DMS114 treated with DMSO at 0.1 percent for 48 hours (cell line): ENCODE measurements around the gene GGT1.
"Not testable (repeated sequence)": the region's sequence is repeated elsewhere in the genome, so short reads cannot be mapped to it uniquely, and the experiment has no call there.

Experiments used
- DNase-seq: peaks from one replicate; lab custom pipeline; 2025; ENCODE audit not compliant: unreplicated experiment; lab: John Stamatoyannopoulos, UW

Gene GGT1

GRCh38 chr22:24595863-24596262 is 7.1 kb upstream of the GGT1 start:
- DNase-seq: no peak

DNA sequence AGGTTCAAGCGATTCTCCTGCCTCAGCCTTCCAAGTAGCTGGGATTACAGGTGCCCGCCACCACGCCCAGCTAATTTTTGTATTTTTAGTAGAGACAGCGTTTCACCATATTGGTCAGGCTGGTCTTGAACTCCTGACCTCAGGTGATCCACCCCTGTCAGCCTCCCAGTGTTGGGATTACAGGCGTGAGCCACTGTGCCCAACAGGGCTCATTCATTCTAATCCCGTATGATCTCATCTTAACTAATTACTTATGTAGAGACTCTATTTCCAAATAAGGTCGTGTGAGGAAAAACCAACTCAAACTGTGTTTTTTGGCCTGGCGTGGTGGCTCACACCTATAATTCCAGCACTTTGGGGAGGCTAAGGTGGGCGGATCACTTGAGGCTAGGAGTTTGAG is 5.9 kb upstream of the GGT1 start:
- not testable (repeated sequence) for DNase-seq

DNA sequence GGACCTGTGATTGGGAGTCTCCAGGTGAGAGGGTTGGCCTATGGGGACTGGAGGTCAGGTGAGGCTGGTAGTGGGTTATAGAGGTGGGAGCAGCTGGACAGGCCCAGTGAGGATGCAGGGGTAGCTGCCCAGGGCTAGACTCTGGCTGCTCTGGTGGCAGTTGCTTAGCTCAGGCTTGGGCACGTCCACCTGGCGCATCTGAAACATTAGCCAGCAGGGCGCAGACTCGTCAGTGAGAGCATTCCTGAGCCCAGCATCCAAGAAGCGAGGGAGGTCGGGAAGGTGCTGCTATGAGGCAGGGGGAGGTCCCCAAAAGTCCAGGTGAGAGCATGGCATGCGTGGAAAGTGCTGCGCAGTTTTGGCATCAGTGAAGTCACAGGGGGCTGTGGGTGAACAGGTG is 3.5 kb upstream of the GGT1 start:
- no peak for DNase-seq

DNA sequence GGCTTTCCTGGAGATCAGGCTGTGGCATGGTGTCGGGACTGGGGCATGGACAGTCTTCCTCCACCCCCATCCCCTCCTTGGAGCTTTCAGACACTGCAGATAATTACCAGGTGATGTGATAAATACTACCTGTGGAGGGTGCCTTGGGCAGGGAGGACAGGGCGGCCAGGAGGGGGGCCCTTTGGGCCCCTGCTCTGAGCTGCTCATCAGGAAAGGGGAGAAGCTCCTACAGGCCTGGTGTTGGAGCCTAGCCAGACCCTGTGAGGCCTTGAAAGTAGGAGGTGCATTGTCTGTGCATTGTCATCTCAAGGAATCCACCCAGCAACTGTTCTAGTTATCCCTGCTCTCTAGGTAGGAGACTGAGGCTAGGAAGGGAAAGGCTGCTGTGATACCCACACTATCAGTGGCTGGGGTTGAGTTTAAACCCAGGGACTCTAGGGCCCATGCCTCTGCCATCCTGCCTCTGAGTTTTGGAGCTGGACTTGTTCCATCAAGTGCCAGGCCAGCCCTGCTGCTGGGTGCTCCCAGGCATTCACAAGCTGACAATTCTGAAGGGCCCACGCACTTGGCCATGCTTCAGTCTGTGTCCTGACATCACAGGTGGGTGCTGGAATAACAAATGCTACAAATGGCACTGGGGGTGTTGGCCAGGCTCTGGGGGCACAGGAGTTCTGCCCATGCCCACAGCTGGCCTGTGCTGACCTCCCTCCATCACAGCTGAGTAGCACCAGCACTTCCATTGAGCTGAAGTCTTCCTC is 2.9 kb upstream of the GGT1 start:
- not testable (repeated sequence) for DNase-seq

GRCh38 chr22:24601217-24602104 is 1.5 kb upstream of the GGT1 start:
- no peak for DNase-seq

DNA sequence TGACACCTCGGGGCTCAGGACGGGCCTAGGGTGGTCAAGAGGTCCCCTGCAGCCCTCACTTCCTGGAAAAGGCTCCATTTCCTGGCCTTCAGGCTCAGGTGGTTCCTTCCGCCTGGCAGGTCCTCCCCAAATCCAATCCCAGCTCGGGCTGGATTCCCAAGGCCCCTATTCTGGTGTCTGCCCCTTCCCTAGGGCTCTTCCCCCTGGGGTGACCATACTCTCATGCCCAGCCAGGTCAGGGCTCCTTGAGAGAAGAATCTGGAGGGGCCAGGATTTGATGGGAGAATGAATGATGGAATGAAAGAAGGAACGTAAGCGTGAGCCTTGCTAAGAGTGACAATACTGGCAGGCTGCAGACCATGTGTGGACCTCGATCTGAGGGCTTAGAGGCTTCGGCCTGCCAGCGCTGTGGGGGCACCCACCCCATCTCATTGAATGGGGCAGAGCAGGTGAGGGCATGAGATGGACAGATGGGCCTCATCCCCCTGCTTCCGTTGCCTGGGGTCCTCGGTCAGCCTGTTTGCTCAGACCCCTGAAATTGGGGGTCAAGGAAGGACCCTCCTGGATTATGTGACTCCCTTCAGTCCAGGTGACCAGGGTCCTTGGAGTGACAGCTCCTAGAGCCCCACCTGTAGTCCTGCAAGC is 766 bp upstream of the GGT1 start:
- DNase-seq: not testable (repeated sequence)

DNA sequence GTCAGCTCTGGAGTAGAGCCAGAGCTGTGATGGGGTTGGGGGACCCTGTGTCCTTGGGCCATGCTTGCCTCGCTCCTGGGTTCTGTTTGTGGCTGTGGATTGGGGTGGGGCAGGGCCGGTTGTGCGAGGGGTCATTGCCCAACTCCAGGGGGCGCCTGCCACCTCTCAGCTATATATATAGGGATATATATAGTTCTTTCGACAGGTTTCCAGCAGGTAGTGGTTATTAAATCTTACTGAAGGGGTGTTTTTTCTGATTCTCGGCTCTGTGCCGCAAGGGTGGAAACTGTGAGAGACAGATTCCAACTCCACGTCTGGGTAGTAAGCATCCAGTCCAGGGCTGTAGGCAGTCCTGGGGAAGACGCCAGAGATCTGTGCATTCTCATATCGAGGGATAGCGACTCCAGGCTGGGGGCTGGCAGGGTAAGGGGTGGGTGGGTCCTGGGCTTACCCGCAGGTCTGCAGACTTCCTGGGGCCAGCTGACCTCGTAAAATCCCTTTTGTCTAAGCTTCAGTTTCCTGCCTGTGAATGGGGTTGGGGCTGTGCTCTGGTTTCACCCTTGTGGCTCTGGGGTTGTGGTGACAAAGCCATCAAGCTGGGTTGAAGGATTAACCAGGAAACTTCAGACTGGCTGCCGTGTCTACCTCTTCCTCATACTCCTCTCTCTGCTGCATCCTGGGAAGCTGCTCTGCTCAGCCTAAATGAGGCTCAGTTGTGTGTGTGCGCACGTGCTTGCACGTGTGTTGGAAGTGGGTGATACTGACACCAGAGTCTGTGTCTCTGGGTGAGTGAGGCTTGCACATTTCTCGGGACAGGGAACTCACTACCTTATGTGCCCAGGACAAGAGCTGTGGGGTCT is 1.0 kb downstream of the GGT1 start:
- not testable (repeated sequence) for DNase-seq

GRCh38 chr22:24606340-24606739 is 3.3 kb downstream of the GGT1 start:
- DNase-seq: not testable (repeated sequence)

DNA sequence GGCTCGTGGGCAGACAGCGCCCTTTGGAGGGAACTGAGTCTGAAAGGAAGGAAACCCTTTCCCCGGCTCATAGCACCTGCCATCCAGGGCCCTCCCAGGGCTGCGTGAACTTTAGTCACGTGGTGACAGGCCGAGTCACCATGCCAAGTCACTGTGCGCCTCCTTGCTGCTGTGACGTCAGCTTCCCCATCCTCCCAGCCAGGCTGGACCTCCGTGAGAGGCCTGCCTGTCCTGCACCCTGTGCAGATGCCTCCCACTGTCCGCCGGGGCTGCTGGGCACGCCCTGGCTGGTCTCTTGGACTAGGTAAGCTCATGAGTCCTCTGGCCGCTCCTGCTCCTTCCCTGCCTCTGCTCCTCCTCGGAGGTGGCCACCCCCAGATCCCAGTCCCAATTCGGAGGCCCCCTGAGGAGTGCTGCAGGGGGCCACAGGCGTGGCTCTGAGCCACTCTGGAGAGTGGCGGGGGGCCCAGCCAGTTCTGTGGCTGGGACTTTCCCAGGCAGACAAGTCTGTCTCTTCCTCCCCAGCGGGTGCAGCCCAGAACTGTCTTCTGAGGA is 4.5 kb downstream of the GGT1 start:
- DNase-seq: not testable (repeated sequence)

- DNase-seq: not testable (repeated sequence)
Observed at GRCh38 chr22:24608327-24608726, 5.3 kb downstream of the GGT1 start.

- DNase-seq: not testable (repeated sequence)
Observed at GRCh38 chr22:24609888-24610287, 6.9 kb downstream of the GGT1 start.

DNA sequence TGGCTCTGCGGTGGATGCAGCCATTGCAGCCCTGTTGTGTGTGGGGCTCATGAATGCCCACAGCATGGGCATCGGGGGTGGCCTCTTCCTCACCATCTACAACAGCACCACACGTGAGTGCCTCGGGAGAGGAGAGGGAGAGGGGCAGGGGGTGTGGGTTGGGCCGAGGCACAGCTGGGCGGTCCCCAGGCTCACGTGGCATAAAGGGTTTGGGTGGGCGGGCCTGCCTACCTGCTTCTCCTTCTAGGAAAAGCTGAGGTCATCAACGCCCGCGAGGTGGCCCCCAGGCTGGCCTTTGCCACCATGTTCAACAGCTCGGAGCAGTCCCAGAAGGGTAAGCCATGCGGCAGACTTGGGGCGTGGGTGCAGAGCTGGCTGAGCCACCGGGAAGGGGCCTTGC is 11.8 kb downstream of the GGT1 start:
- not testable (repeated sequence) for DNase-seq

- DNase-seq: not testable (repeated sequence)
Observed at GRCh38 chr22:24621244-24621643, 18.3 kb downstream of the GGT1 start.

- not testable (repeated sequence) for DNase-seq
Observed at GRCh38 chr22:24622596-24622995, 19.6 kb downstream of the GGT1 start.

GRCh38 chr22:24627911-24628310 is 24.9 kb downstream of the GGT1 start:
- DNase-seq: not testable (repeated sequence)

- not testable (repeated sequence) for DNase-seq
Observed at GRCh38 chr22:24629069-24629468, 26.1 kb downstream of the GGT1 start.

DNA sequence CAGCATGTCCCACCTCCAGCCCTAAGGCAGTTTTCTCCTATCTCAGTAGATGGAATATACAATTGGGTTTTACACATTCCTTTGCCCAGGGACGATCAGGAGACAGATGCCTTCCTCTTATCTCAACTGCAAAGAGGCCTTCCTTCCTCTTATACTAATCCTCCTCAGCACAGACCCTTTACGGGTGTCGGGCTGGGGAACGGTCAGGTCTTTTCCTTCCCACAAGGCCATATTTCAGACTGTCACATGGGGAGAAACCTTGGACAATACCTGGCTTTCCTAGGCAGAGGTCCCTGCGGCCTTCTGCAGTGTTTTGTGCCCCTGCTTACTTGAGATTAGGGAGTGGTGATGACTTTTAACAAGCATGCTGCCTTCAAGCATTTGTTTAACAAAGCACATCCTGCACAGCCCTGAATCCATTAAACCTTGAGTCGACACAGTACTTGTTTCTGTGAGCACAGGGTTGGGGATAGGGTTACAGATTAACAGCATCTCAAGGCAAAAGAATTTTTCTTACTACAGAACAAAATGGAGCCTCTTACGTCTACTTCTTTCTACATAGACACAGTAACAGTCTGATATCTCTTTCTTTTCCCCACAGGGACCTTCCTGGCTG is 27.9 kb downstream of the GGT1 start:
- DNase-seq: not testable (repeated sequence)

GRCh38 chr22:24631430-24632122 is 28.6 kb downstream of the GGT1 start:
- DNase-seq: not testable (repeated sequence)

- not testable (repeated sequence) for DNase-seq
Observed at GRCh38 chr22:24632642-24633041, 29.6 kb downstream of the GGT1 start.
